ENCODE data around the gene DDA1.
"Not testable (repeated sequence)": the region's sequence is repeated elsewhere in the genome, so short reads cannot be mapped to it uniquely, and the experiment has no call there.

DDA1 gene

GRCh38 chr19:17309198-17309964 is at the start of gene DDA1:
Gene DDA1, plus strand, starts transcription at chr19:17309563. Its CDS starts 92 bp downstream, at chr19:17309655.
- DNase-seq, result peak; percentile 94

GRCh38 chr19:17259934-17260333 is 49.4 kb upstream of the DDA1 start:
- DNase-seq, result no peak

- peak; percentile 94 for DNase-seq
Observed at GRCh38 chr19:17260842-17261325, 48.5 kb upstream of the DDA1 start.

- DNase-seq, result no peak
Observed at GRCh38 chr19:17262557-17262956, 46.8 kb upstream of the DDA1 start.

- DNase-seq, result no peak
Observed at GRCh38 chr19:17263712-17264640, 45.4 kb upstream of the DDA1 start.

- no peak for DNase-seq
Observed at GRCh38 chr19:17264641-17264979, 44.8 kb upstream of the DDA1 start, which contains the start of gene USHBP1. Gene USHBP1, minus strand, starts transcription at chr19:17264745. Its CDS starts 446 bp downstream, at chr19:17264299.

GRCh38 chr19:17266026-17266425 is 43.3 kb upstream of the DDA1 start:
- DNase-seq, result no peak

- no peak for DNase-seq
Observed at GRCh38 chr19:17266589-17266974, 42.8 kb upstream of the DDA1 start.

GRCh38 chr19:17266975-17267788 is 42.2 kb upstream of the DDA1 start, which contains the start of gene BABAM1:
Gene BABAM1, plus strand, starts transcription at chr19:17267443. Its CDS starts 1,364 bp downstream, at chr19:17268807.
- peak; percentile 87 for DNase-seq

GRCh38 chr19:17268754-17269153 is 40.6 kb upstream of the DDA1 start:
- DNase-seq, result no peak

GRCh38 chr19:17274892-17275291 is 34.5 kb upstream of the DDA1 start:
- not testable (repeated sequence) for DNase-seq

GRCh38 chr19:17275441-17276175 is 33.8 kb upstream of the DDA1 start:
- no peak for DNase-seq

GRCh38 chr19:17279436-17279835 is 29.9 kb upstream of the DDA1 start:
- no peak for DNase-seq

GRCh38 chr19:17281391-17282304 is 27.7 kb upstream of the DDA1 start, which contains the start of gene ANKLE1:
Gene ANKLE1, plus strand, starts transcription at chr19:17281901. Its CDS starts 20 bp downstream, at chr19:17281921.
- no peak for DNase-seq

GRCh38 chr19:17282488-17283125 is 26.8 kb upstream of the DDA1 start:
- DNase-seq, result peak; percentile 96

GRCh38 chr19:17283504-17283996 is 25.8 kb upstream of the DDA1 start:
- DNase-seq, result no peak

GRCh38 chr19:17285415-17286135 is 23.8 kb upstream of the DDA1 start:
- no peak for DNase-seq

GRCh38 chr19:17286263-17286662 is 23.1 kb upstream of the DDA1 start:
- no peak for DNase-seq

GRCh38 chr19:17286752-17287151 is 22.6 kb upstream of the DDA1 start:
- no peak for DNase-seq
